ENCODE measurements around the gene UMODL1.

The UMODL1 gene

DNA sequence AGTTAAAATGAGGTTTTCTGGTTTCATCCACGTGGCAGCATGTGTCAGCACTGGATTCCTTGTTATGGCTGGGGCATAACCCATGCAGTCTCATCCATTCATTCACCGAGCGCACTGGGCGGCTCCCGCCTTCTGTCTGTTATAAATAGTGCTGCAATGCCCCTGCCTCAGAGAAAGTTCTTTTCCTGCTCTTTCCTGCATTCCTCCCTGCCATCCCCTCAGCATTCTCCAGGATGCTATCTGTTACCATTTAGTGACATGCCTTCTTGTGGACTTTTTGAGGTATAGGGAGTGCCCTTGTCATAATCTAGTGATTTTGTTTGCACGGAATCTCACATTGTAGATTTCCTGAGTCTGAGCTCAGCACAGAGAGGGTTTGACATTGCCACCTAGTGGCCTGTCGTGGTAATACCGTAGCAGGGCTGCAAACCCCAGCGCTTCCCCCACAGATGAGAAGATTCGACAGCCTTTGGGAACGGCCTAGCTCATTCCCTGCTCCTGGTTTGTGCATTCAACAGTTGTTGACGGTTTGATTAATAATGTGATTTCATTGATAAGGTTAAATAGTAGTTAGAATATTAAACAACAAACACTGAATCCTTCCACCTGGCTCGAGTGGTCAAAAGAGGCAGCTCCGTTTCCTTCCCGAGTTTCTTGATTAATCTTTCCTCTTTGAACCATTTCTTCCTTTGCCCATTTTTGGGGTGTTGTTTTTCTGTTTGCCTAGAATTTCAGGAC is 46.3 kb downstream of the UMODL1 start:
- no peak for DNase-seq

GRCh38 chr21:42117967-42118780 is 47.1 kb downstream of the UMODL1 start:
- no peak for DNase-seq

DNA sequence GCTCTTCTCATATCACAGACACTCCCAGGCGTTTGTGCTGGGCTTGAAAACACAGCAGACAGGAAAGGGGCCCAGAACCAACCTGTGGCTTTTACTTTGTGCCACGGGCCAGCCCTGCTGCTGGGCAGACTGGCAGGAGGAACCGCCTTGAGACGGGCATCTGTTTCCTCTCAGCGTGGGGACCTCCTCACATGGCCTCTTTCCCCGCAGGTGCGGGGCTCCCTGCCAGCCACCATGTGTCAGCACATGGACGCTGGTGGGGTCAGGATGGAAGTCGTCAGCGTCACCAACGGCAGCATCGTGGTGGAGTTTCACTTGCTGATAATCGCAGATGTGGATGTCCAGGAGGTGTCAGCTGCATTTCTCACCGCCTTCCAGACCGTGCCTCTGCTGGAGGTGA is 47.8 kb downstream of the UMODL1 start:
- DNase-seq, result no peak

- no peak for DNase-seq
Observed at GRCh38 chr21:42120101-42120902, 49.2 kb downstream of the UMODL1 start.

- DNase-seq, result no peak
Observed at GRCh38 chr21:42120903-42121535, 49.9 kb downstream of the UMODL1 start.

GRCh38 chr21:42121794-42122193 is 50.7 kb downstream of the UMODL1 start:
- DNase-seq, result no peak

GRCh38 chr21:42122398-42122797 is 51.3 kb downstream of the UMODL1 start:
- DNase-seq, result no peak

- DNase-seq, result no peak
Observed at GRCh38 chr21:42122808-42123207, 51.7 kb downstream of the UMODL1 start.

DNA sequence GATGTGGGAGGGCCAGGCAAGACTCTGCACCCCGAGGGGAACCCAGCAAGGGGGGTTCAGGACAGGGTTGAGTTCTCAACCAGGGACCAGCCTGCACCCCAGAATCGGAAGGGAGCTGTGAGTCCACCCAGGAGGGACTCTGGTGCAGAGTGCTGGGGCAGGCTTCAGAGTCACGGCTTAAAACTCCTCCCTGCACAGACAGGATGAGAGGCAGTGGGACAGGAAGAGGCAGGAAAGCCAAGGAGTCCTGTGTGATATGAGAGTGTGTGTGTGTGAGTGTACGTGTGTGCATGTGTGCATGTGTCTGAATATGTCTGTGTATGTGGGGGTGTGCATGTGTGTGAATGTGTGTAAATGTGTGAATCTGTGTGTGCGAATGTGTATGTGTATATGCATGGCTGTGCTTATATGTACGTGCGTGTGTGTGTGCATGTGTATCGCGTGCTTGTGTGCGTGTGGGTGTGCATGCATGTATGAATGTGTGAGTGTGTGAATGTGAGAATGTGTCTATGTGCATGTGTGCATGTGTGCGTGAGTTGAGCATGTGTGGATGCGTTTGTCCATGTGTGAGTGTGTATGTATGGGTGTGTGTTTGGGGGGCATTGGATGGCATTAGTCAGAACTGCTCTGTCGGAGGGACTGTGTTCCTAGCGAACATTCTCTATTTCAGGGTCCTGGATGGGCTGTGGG is 52.2 kb downstream of the UMODL1 start:
- no peak for DNase-seq

DNA sequence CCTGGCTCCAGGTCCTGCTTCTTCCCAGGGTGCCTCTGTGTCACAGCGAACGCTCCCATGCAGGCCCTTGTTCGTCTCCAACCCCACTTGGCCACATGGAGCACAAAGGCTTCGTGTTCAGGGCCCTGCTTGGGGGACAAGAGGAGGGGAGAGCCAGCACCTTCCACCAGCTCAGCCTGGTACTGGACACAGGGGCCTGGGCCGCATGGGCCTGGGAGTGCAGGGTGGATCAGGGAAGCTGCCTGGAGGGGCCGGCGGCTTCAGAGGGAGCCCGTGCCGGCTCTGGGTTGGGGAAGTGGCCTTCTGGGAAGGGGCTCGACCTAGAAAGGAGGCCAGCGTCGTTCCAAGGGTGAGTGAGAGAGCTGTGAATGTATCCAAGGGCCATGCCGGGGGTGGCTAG is 53.0 kb downstream of the UMODL1 start:
- no peak for DNase-seq

GRCh38 chr21:42124826-42125570 is 53.9 kb downstream of the UMODL1 start:
- DNase-seq, result no peak

- no peak for DNase-seq
Observed at GRCh38 chr21:42125571-42126544, 54.7 kb downstream of the UMODL1 start.

DNA sequence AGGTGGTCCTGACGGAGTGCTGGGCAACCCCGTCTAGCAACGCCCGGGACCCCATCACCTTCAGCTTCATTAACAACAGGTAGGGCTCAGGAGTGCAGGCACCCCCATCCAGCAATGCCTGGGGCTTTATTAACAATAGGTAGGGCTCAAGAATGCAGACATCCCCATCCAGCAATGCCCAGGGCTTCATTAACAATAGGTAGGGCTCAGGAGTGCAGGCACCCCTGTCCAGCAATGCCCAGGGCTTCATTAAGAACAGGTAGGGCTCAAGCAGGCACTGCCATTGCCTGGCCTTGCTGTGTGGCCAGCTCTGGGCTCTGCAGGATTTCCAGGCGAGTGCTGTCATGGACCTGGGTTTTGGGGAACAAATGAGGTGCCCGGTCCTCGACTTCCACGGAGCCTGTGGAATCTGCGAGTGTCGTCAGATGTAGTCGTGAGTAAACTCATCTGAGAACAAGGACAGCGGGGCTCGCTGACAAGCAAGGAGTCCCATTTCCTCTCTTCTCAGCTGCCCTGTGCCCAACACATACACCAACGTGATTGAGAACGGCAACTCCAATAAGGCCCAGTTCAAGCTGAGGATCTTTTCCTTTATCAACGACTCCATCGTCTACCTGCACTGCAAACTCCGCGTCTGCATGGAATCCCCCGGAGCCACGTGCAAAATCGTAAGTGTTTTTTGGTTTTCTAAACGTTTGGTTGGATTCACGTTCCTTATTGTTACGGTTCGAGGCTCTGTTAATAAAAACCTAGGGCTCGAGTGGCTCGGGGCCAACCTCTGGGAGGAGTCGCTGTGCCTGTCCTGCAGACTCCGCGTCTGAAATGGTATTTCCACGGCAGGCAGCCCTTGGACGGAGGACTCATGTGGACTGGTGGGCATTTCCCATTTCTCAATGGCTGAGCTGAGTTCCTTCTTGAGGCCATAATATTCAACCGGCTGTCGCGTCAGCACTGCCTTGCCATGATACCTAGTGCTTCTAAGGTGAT is 56.3 kb downstream of the UMODL1 start:
- DNase-seq, result no peak

GRCh38 chr21:42129300-42130266 is 58.5 kb downstream of the UMODL1 start:
- no peak for DNase-seq

- DNase-seq, result no peak
Observed at GRCh38 chr21:42130441-42130840, 59.3 kb downstream of the UMODL1 start.

DNA sequence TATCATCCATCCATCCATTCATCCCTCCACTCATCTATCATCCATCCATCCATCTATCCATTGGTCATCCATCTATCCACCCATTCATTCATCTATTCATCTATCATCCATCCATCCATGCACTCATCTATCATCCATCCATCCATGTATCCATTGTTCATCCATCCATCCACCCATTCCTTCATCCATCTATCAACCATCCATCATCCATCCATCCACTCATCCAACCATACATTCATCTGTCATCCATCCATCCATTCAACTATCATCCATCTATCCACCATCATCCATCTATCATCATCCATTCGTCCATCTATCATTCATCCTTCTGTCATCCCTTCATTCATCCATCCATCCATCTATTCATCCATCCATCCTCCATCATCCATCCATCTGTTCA is 61.1 kb downstream of the UMODL1 start:
- DNase-seq, result no peak

- DNase-seq, result no peak
Observed at GRCh38 chr21:42133131-42133530, 62.0 kb downstream of the UMODL1 start.
